Measurements from ENCODE around the gene ANKRD44. TPM values are rescaled to one million over a fixed set of nuclear protein-coding genes. Genes with fewer than 3 reads are reported as not detected.

Gene ANKRD44
- total and polyA plus RNA-seq, 2 of the 8 experiments (the other 6 are each of a cell fraction or from before 2014, with no cell fraction given), result 1.2 to 1.3 TPM

DNA sequence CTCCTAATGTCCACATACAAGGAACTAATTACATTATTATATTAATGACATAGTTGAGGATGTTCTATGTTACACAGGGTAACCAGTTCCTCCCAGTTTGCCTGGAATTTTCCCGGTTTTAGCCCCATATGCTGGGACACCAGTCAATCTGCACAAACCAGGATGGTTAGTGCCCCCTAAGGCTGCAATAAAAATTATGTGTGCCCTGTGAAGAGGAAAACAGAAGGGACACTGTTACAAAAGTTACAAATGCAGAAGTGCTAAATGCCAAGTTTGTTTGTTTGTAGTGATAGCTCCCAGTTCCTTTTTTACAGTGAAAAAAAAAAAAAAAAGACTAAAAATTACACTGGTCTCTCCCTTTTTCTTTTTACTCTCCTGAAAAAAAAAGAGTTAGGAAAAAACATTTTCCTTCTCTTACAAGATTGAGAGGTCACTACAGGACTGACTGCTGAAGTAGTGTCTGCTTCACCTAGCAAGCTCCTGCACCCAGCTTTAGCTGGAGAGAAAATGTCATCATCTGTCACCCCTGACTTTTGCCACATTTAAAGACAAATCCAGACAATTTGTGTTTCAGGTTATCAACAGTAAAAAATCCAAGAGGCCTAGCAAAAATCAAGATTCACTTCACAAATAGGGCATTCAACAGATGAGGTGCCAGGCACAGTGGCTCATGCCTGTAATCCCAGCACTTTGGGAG, 3.2 kb downstream of the ANKRD44 start (continued):
- no peak for TF ChIP-seq PHF8 (conservative IDR thresholded peaks at IDR 0.05; ENCODE audit: low read depth, low read length)
- TF ChIP-seq, protein P1, sequence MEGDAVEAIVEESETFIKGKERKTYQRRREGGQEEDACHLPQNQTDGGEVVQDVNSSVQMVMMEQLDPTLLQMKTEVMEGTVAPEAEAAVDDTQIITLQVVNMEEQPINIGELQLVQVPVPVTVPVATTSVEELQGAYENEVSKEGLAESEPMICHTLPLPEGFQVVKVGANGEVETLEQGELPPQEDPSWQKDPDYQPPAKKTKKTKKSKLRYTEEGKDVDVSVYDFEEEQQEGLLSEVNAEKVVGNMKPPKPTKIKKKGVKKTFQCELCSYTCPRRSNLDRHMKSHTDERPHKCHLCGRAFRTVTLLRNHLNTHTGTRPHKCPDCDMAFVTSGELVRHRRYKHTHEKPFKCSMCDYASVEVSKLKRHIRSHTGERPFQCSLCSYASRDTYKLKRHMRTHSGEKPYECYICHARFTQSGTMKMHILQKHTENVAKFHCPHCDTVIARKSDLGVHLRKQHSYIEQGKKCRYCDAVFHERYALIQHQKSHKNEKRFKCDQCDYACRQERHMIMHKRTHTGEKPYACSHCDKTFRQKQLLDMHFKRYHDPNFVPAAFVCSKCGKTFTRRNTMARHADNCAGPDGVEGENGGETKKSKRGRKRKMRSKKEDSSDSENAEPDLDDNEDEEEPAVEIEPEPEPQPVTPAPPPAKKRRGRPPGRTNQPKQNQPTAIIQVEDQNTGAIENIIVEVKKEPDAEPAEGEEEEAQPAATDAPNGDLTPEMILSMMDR (IDR thresholded peaks at IDR 0.05; ENCODE audit: control extremely low read depth in 1 of 3, insufficient read depth in 1 of 3, low read depth in 1 of 3, low read length in 3 of 3), result no peak
- TF ChIP-seq, protein P2, sequence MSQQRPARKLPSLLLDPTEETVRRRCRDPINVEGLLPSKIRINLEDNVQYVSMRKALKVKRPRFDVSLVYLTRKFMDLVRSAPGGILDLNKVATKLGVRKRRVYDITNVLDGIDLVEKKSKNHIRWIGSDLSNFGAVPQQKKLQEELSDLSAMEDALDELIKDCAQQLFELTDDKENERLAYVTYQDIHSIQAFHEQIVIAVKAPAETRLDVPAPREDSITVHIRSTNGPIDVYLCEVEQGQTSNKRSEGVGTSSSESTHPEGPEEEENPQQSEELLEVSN (IDR thresholded peaks at IDR 0.05), result no peak

Measured in H1 (cell line).